Activated CD8-positive, alpha-beta memory T cell treated with anti-CD3 and anti-CD28 coated beads, Interleukin-2, amount 50 U/mL, for 48 hours (primary cell): ENCODE measurements around the gene PCDH15.

ENCODE experiments used
- DNase-seq: peaks from one replicate; pipeline ENCODE4 v3.0.0-alpha.2; 2020

PCDH15 gene

DNA sequence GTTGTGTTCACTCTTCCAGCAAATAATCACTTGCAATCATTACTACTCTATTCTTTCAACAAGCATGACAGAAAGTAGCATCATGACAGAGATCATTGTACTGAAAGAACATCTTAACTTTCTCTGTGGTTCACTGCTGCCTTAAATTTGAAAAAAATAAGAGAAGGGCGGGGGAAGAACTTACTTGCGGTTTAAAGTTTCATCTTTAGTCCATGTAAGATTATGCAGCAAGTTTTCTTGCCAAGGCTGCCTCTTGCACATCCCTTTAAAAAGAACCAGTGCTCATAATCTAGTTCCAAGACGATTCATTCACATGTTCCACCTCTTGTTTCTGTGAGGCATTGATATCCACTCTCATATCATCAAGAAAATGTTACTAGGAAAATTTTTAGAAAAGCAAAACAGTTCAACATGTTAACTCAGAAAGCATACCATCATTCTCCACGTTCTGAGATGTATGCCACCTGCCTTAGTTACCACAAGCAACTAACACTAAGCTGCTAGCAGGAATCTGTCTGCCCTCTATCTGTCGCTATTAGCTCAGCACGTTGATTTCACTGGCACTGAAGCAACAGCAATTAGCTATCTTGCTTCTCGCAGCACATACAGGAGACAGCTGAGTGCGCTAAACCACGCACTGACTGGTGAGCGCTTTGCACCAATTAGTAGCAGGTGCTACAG, at the start of gene PCDH15:
Gene PCDH15 (minus strand): TSS at position 491 of the 681 bp plus-strand sequence. CDS start 136,969 bp downstream, outside the sequence.
- no peak for DNase-seq

DNA sequence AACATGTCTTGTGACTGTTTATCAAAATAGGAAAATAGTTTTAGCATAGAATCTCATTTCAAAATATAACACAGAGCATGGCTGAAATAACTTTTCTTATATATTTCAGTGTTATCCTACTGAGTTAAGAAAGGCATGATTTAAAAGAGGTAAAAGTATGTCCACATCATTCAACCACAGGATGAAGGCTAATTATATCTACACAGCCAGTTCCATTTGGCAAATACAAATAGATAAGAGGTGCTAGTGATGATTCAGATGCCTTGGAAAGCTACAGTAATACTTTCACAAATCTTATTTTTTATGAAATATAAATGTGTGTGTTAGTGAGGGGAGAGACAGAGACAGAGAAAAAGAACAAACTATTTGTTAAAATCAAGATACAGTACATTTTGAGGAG, 42.9 kb upstream of the PCDH15 start:
- DNase-seq = no peak

DNA sequence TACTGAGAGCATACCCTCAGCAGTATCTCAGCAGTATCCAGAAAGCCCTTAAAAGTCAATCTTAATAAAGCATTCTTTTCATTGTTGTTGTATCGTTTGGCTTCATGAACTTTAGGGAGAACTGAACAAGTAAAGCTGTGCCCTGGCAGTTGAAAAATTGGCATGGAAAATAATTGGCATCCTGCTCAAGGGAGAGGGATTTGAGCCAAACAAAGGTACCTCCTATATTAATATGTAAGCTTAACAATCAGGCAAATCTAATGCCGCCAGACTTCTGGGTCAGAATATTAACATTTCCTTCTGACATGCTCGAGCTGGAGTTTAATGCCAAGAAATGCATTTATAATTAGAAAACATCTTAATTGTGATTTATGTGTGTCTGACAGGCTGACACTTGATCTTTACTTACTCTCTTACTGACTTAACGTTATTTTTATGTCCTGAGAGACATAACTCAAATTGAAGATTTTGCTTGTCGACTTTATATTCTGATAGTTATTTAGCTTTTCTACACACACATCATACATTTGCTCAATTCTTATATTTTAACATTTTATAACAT, 42.1 kb upstream of the PCDH15 start:
- DNase-seq = no peak

DNA sequence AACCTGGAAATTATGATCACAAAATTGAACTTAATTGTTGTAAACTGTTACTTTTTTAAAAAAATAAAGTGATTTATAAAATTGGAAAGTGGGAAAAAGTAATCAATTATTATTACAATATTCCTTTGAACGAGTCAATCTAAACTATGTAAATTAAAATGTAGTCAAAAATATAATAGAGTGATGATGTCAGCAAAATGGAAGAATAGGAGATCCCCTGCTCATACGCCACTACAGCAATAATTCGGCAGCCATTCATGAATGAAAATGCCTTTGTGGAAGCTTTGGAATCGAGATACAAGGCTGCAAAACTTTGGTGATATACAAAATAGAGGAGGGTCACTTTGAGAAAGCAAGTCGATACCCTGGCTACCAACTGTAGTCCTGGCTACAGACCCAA, 36.4 kb upstream of the PCDH15 start:
- DNase-seq = no peak

DNA sequence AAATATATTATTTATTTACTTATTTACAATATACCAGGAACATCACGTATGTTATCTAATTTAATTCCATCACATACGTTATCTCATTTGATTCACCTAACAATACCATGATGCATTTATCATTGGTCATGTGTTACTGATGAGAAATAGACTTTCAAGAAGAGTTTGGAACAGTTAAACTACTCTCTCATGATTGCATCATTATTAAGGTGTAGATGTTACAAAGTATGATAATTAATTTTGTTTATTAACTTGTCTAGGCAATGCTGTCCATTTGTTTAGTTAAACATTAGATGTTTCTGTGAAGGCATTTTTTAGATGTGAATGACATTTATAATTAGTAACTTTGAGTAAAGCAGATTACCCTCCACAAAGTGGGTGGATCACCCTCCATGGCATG, 32.0 kb upstream of the PCDH15 start:
- no peak for DNase-seq

DNA sequence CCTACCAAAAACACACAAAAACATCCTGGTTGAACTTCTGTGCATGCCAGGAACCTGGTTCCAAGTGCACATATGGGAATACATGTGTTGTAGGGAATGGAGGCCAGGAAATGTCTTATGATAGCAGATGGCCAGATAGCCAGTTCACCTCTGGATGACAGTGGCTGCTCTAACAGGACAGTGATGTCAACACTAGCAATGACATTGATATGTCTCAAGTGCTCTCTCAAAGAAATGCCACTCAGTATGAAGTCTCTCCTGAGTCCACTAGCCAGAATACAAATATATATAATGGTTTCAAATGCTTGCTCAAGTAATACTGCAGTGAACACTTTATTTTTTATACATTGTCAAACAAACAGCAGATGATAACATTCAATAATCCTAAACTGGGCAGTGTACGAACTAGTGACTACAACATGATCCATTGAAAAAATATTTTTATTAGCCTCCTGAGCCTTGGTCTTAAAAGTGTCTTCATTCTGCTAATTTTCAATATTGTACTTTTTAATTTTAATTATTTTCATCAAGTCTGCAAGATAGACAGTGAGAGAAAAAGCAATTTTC, 26.0 kb upstream of the PCDH15 start:
- no peak for DNase-seq

DNA sequence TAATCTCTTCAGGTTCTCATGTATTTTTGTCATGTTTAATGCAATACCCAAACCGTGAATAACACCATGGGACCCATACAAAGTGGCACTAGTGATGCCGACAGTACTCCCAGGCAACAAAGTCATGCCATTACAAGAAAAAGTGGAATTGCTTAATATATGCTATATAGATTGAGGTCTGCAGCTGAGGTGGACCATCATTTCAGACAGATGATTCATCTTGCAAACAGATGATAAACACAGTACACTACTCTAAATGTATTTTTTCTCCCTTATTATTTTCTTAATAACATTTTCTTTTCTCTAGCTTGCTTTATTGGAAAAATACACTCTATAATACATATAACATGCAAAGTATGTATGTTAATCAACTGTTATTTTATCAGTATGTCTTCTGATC, 14.6 kb upstream of the PCDH15 start:
- no peak for DNase-seq

DNA sequence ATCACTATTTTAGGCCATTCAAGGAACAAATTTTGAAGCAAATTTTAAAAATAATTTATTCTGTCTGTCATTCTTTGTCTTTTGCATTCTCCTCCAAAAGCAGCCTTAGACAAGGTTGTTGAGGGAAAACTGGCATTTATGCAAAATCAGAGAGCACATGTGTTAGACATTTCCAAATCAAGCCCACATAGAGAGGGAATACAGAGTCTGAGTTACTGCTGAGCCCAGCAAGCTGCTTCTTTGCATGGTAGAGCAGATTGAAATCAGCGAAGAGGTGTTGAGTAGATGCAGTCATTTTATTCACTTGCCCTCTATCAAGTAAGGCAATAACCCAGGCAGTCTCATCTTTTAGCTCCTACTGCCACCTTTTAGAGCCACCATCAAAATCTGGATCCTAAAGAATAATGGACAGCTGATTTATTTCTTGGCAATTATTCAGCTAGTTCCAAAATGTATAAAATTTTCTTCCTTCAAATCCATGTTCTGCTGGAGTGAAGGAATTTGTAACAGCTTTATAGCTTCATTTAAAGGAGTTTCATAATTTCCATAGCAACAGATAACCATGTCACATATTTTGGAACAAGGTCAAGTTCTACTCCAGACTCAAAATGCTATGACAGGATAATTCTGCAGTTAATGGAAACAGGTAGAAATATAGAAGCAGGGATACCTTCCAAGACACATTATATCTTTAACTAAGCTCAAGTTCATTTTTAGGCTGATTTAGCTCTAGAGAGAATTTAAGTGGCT, 7.3 kb upstream of the PCDH15 start:
- DNase-seq = no peak

DNA sequence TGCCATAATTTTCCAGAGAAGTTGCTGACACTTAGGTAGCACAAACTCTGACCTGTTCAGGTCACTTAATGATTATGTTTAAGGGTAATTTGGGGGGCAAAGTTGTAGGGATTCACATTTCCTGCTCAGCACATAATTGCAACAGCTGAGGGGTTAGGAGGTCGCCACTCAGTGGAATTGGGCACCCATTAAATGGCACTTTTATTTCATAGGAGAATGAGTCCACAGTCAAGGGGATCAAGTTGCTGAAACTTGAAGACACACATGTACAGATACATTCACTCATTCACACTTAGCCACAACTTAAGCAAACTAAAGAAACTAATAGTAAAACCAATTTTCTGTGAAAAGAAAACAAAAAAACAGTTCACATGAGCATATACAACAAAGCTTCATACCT, 1.5 kb downstream of the PCDH15 start:
- no peak for DNase-seq

DNA sequence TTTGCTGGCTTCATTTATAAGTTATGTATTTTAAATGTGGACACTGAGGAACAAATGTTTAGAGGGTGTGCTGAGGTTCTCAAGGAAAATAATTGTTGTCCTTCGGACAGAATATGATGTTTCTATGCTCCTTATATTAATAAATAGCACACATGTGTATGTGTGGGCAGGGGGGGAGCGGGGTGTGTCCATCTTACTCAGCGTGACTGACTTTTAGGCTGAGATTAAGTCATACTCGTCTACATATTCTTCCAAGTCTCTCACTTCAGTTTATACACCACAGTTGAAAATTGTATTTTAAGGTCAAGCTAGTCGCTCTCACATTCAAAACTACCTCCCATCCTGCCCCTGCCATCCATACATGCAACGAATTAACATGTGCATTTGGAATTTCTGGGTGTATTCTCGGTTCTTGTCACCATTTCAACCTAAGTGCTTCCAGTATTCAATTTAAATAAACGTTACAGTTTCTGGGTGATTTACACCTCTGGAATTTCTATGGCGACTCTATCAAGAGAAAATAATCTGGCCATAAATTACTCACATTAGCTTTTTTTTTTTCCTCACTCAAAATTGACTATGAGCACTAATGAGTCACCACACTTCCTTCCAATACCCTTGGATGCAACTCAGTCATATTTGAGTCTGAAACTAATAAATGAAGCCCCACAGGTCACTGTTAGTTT, 3.3 kb downstream of the PCDH15 start:
- no peak for DNase-seq

DNA sequence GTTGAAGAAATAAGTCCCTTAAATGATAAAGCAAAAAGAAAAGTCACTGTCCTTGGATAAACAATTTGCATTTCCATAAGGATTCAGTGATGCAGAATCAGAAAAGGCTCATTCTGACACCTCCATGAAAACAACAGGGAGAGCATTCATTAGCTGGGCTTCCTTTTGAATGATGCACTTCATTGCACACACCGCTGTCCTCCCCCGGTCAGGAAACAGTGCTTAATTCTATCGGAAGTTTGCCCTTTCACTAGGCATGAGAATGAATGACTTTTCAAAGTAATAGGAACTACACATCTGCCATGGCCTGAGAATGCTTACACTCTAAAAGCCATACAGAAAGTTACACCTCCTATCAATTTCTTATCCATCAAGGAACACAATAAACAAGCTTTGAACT, 4.2 kb downstream of the PCDH15 start:
- DNase-seq = no peak

DNA sequence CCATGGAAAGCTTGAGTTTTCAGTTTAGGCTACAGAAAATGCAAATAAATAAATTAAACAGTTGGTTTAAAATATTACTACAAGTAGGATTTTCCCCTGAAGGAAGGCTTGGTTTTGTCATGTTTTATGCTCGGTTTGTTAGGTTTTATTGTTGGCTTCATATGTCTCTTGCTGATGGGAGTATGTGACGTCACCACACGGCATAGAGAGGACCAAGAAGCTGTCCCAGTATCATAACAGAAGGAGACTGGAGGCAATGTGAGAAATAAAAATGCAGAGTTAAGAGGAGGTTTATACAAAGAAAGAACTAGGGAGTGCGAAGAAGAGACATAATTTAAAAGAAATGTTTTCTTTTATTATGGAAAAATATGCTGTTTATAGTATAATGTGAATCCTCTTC, 24.4 kb downstream of the PCDH15 start:
- DNase-seq = no peak

DNA sequence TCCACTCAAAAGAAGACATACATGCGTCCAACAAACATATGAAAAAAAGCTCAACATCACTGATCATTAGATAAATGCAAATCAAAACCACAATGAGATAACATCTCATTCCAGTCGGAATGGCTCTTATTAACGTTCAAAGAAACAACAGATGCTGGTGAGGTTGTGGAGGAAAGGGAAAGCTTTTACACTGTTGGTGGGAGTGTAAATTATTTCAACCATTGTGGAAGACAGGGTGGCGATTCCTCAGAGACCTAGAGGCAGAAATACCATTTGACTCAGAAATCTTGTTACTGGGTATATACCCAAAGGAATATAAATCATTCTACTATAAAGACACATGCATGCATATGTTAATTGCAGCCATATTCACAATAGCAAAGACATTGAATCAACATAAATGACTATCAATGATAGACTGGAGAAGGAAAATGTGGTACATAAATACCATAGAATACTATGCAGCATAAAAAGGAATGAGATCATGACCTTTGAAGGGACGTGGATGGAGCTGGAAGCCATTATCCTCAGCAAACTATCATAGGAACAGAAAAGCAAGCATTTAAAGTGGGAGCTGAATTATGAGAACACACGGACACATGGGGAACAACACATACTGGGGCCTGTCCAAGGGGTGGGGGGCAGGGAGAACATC, 28.4 kb downstream of the PCDH15 start:
- no peak for DNase-seq

DNA sequence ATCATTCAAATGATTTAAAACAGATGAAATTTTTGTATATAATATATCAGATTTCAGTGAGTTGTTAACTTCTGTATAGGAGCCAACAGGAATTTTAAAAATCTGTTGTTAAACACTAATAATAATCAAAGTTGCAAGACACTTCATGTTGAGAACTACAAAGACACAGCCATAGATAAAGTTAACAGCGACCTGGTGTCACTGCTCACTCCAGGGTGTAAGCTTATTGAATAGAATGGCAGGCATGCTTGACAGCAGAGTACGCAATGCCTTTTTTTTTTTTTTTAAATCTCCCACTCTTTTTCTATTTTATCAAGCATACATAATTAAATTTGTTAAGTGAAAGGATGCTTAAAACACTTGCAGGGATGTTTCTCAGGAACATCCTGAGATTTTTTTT, 32.0 kb downstream of the PCDH15 start:
- DNase-seq = no peak

DNA sequence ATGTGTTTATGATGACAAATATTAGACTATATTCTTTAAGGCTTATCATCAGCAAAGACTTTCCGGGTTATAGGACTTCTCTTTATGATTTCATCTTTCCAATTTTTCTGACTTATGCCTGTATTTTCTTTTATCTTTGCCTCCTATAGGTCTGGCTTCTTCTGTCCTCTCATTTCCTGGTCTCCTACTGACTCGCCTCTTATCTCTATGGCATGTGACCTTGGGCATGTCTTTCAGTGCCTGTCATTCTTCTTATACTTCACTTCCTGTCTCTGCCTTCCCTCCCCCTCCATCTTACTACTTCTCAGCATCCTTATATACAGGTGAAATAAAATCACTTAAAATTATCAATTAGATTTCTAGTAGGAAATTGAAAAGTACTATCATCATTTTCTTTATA, 42.2 kb downstream of the PCDH15 start:
- DNase-seq = no peak

DNA sequence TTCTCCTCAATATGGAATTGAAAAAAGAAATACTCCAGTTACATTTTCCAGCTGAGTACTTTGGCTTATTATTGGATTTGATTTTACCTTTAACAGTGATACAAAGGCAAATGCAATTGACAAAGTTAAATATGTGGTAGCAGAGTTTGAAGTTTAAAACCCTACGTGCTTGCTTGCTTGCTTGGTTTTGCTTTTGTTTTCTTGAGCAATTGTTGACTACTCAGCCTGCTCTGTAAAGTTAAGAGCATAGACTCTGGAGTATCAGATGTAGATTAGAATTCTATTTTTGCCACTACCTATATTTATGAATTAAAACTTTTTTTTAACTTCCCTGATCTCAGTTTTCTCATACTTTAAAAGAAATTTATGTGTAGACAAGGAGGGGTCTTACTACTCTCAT, 51.4 kb downstream of the PCDH15 start:
- no peak for DNase-seq

DNA sequence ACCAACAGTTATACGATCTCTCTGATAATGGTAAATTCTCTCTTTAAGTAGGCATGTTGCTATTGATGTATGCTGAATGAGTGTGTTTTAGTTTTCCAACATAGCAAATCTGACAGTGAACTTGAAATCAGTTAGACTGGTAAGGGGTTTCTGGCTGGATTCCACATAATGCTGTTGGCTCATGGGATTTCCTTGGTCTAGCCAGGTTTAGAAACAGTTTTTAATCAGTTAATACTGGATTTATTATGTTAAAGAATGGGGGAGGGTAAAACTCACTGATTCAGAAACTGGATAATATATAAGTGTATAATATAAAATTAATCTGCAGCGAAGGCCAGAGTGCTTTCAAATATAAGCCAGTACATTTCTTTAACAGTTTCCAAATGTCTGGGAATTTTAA, 55.6 kb downstream of the PCDH15 start:
- DNase-seq = no peak

DNA sequence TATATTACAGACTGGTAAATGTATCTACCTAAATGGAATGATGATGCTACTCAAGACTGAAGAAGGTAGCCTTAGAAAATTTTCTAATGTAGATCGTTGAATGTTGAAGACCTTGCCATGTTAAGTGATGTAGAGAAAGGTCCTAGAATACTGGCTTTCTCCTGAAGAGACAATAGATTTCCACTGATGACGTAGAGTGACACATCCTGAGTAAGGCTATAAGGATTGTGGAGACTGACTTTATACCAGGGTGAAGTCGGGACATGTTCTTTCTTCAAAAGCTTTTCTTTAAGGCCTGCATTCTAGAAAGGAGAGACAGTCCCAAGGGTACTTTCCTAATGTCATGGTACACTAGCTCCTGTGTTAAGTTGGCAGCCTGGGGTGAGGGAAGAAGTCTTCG, 58.6 kb downstream of the PCDH15 start:
- DNase-seq = no peak

DNA sequence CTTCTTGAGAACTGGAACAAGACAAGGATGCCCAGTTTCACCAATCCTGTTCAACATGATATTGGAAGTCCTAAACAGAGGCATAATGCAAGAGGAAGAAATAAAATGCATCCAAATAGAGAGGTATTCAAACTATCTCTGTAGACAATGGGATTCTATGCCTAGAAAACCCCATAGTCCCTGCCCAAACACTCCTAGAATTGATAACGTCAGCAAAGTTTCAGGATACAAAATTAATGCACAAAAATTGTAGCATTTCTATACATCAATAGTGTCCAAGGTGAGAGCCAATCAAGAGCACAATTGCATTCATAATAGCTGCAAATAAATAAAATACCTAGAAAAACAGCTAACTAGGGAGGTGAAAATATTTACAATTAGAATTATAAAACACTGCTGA, 72.5 kb downstream of the PCDH15 start:
- DNase-seq = no peak

DNA sequence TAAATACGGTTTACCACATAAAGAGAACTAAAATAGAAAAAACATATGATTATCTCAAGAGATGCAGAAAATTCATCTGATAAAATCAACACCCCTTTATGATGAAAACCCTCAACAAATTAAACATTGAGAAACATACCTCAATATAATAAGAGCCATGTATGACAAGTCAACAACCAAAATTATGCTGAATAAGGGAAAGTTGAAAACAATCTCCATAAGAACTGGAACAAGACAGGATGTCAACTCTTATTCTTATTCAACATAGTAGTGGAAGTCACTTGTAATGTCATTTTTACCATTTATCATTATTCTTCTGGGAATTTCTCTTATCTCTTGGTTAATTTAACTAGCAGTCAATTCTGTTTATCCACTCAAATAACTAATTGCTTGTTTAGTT, 79.0 kb downstream of the PCDH15 start:
- DNase-seq = no peak

DNA sequence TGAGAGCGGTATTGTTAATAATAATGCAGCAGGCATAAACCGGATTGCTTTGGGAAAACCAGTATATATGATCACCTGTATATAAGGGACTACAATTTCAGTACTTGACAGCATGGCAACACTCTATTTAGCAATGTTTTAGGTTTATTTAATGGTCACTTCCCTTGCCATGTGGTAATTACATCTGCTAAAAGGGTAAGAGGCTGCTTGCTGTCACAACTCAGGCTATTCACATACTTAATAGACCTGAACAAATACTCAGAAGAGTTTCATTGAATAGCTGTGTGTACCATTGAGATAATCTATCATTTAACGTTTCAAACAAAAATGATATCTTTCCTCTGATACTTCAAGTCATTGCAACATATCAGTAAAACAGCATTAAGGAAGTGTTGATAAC, 90.1 kb downstream of the PCDH15 start:
- no peak for DNase-seq

DNA sequence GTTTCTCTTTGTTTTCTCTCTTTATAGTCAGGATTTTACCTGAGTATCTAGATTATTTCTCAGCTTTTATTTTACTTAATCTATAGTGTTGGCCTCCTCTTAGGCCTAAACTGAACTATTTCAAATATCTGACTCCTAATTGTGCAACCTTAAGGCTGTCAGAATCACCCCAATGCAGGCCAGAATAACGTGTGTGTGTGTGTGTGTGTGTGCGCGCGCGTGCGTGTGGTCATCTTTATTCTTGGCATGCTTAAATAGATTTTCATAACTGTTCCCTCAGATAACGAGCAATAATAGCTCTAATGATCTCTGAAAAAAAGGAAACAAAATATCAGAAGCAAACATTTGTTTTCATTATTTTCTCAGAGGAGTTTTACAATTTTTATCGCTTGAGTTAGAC, 92.4 kb downstream of the PCDH15 start:
- DNase-seq = no peak

DNA sequence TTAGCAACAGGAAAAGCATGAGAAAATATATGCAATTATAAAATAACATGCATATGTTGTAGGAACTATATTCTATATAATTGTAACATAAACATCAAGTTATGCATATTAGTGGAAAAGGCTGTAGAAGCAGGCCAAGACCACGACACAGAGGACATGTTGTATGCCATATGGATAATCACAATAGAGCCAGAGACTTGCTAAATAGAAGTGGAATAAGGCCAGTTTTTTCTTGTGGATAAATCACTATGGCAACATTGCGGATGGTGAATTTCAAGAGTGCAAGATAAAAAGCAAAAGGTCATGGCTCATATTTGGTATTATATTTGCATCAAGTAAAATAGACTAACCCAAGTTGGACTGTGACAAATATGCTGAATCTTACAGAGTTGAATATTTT, 93.0 kb downstream of the PCDH15 start:
- DNase-seq = no peak
